A673 (cell line): ENCODE data around the gene RNASET2. TPM values are rescaled to one million over a fixed set of nuclear protein-coding genes. Genes with fewer than 3 reads are reported as not detected.

Experiments
- BruUV-seq: library from RNA; stranded (reverse); fragments of 400-500 nt; replicated peaks from 2 replicates; lab custom pipeline; 2021; lab: Mats Ljungman, UMichigan
- CTCF ChIA-PET: fragments of 300-600 bp; sonication (Branson Sonifier 250); formaldehyde crosslinking; loops from one replicate; lab custom pipeline; 2022; ENCODE audit warnings: antibody characterized with exemption; lab: Charles Lee
- POLR2A ChIA-PET: fragments of 300-600 bp; sonication (Branson Sonifier 250); formaldehyde crosslinking; loops from one replicate; lab custom pipeline; 2022; ENCODE audit warnings: antibody characterized with exemption; ENCODE audit not compliant: low non-redundant PET; lab: Charles Lee
- DNase-seq: peaks from one replicate; pipeline ENCODE4 v3.0.0-alpha.2; 2015; ENCODE audit warnings: low spot score
- H3K27ac ChIP-seq: fragments of 200-600 bp; sonication (generic); 2 replicates; pipeline ENCODE4 v1.5.1; 2016; ENCODE audit warnings: mixed run types, low read depth, mild to moderate bottlenecking, mixed read lengths, antibody characterized with exemption, low read length; ENCODE audit not compliant: poor library complexity, severe bottlenecking
- H3K27me3 ChIP-seq: fragments of 200-600 bp; sonication (generic); replicated peaks from 2 replicates; pipeline ENCODE4 v1.6.1; 2017; ENCODE audit warnings: mixed run types, low read depth, mild to moderate bottlenecking, mixed read lengths, antibody characterized with exemption, low read length; ENCODE audit not compliant: insufficient read depth, poor library complexity
- H3K36me3 ChIP-seq: fragments of 200-600 bp; sonication (generic); 2 replicates; pipeline ENCODE4 v1.6.1; 2016; ENCODE audit warnings: mixed run types, mild to moderate bottlenecking, mixed read lengths, antibody characterized with exemption, low read length; ENCODE audit not compliant: insufficient read depth, poor library complexity, severe bottlenecking
- H3K4me1 ChIP-seq: fragments of 200-600 bp; sonication (generic); 2 replicates; pipeline ENCODE4 v1.6.1; 2017; ENCODE audit warnings: mixed run types, mild to moderate bottlenecking, mixed read lengths, antibody characterized with exemption, low read length; ENCODE audit not compliant: insufficient read depth, poor library complexity, severe bottlenecking
- H3K4me3 ChIP-seq: fragments of 200-600 bp; sonication (generic); 2 replicates; pipeline ENCODE4 v1.5.1; 2016; ENCODE audit warnings: low read depth, mixed run types, mild to moderate bottlenecking, mixed read lengths, low read length; ENCODE audit not compliant: poor library complexity, severe bottlenecking
- H3K9me3 ChIP-seq: fragments of 200-600 bp; sonication (generic); 2 replicates; pipeline ENCODE4 v1.6.1; 2016; ENCODE audit warnings: mixed run types, low read depth, mild to moderate bottlenecking, mixed read lengths, antibody characterized with exemption, low read length; ENCODE audit not compliant: poor library complexity, severe bottlenecking
- CTCF ChIP-seq: fragments of 300-800, 200-600 bp; sonication (generic); conservative IDR thresholded peaks from 2 replicates; pipeline ENCODE4 v1.5.1; 2017; ENCODE audit warnings: low read depth, mild to moderate bottlenecking, antibody characterized with exemption, low read length, moderate library complexity, mixed read lengths
- EZH2 ChIP-seq: fragments of 200-600 bp; sonication (generic); IDR thresholded peaks from 2 replicates; pipeline ENCODE4 v1.6.1; 2017; ENCODE audit warnings: borderline replicate concordance, low read depth, mild to moderate bottlenecking, mixed read lengths, antibody characterized with exemption, low read length; ENCODE audit not compliant: poor library complexity, severe bottlenecking
- intact Hi-C: fragments of 100-400 bp; cut with micrococcal nuclease; formaldehyde crosslinking; loops from one replicate; pipeline ENCODE4 v1.10.0; 2022; ENCODE audit not compliant: unreplicated experiment
- total RNA-seq: library from RNA; stranded (reverse); gene quantifications from 2 replicates; pipeline ENCODE4 v1.2.3, GENCODE V29; 2021

RNASET2 gene
- total RNA-seq, 1 experiment from 2014 or later: 5.7 TPM

DNA sequence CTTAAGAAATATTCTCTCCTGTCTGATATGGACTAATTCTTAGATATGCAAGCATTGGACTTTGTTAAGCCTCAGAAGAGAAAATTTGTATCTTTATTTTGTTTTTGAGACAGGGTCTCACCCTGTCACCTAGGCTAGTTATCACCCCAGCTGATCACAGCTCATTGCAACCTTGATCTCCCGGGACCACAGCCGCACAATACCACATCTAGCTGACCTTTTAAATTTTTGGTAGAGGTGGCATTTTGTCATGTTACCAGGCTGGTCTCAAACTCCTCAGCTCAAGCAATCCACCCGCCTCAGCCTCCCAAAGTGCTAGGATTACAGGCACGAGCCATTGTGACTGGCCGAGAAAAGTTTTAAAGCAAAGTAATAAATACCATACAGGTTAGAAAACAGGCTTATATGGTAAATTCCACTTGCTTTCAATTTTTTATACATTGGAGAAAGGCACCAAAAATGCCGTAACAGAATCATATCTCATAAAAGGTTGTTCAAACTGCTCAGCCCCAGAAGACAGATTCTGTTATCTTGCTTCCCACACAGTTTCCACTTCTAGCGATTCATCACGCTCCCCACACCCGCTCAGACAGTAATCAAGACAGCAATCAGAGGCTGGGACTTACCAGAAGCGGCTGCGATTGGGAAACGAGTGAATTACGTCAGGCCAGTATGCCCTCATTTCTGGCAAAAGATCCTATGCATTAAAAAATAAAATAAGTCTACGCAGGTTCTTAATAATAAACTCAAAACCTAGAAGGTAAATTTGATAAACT lies 13.8 kb downstream of the RNASET2 start:
- no peak overlapping the region for H3K4me3 ChIP-seq
- H3K4me1 ChIP-seq: no peaks in the 10 kb centered on the region
- ChIA-PET CTCF (no interaction called here), POLR2A (no interaction called here)
- no peak for DNase-seq
- intact Hi-C loops: no loop called here
- H3K9me3 ChIP-seq: no peaks in the 10 kb centered on the region
- H3K36me3 ChIP-seq: no peaks in the 10 kb centered on the region
- BruUV-seq: no TSS peak
- H3K27me3 ChIP-seq: no peaks in the 10 kb centered on the region
- H3K27ac ChIP-seq: no peak overlapping the region
- TF ChIP-seq EZH2 (no peak), CTCF (no peak)

- no peak overlapping the region for H3K4me3 ChIP-seq
- CTCF ChIA-PET: no interaction called here
- intact Hi-C loops: no loop called here
- TF ChIP-seq EZH2 (no peak), CTCF (no peak)
- H3K27ac ChIP-seq: no peak overlapping the region
- no peaks in the 10 kb centered on the region for H3K36me3 ChIP-seq
- no peaks in the 10 kb centered on the region for H3K27me3 ChIP-seq
- H3K4me1 ChIP-seq: no peaks in the 10 kb centered on the region
- POLR2A ChIA-PET: no interaction called here
- no peaks in the 10 kb centered on the region for H3K9me3 ChIP-seq
- no peak for DNase-seq
- BruUV-seq: no TSS peak
Observed at GRCh38 chr6:166940643-166941068, 15.7 kb downstream of the RNASET2 start.

DNA sequence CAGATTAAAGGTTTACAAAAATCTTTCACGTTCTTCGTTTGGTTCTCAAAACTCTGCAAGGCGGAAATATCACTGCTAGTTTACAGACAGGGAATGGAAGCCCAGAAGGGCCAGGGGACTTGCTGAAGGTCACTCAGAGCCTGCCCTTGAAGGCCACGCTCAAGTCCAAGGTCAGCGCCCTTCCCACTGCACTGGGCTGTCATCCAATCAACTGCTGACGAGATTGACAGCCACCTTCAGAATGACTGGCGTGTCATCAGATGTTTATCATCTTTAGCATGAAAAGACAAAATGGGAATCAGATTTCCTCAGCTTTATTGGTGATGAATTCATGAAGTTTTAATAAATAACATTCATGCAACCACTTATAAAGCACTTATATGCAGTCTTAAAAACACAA lies 16.5 kb downstream of the RNASET2 start:
- TF ChIP-seq EZH2 (no peak), CTCF (no peak)
- Histone ChIP-seq H3K9me3 (no peaks in the 10 kb centered on the region), H3K4me1 (no peaks in the 10 kb centered on the region), H3K4me3 (no peak overlapping the region), H3K27ac (no peak overlapping the region), H3K27me3 (no peaks in the 10 kb centered on the region), H3K36me3 (no peaks in the 10 kb centered on the region)
- ChIA-PET POLR2A (no interaction called here), CTCF (no interaction called here)
- BruUV-seq: no TSS peak
- DNase-seq: no peak
- intact Hi-C loops: no loop called here
